NOMO-1 treated with DMSO at 0.1 percent for 48 hours (cell line): ENCODE data around the gene NPTX1.

ENCODE experiments used
- DNase-seq: peaks from one replicate; lab custom pipeline; 2025; ENCODE audit not compliant: unreplicated experiment; lab: John Stamatoyannopoulos, UW

Gene NPTX1

GRCh38 chr17:80463784-80464400 lies 12.5 kb downstream of the NPTX1 start:
- DNase-seq: no peak

GRCh38 chr17:80461528-80462160 lies 14.8 kb downstream of the NPTX1 start:
- DNase-seq: no peak

- DNase-seq: no peak
Observed at GRCh38 chr17:80460429-80460834, 16.0 kb downstream of the NPTX1 start.

- DNase-seq: no peak
Observed at GRCh38 chr17:80459234-80459633, 17.2 kb downstream of the NPTX1 start.

GRCh38 chr17:80458016-80458415 lies 18.4 kb downstream of the NPTX1 start:
- DNase-seq: no peak

- peak; percentile 83 for DNase-seq
Observed at GRCh38 chr17:80457236-80457856, 19.1 kb downstream of the NPTX1 start.

- no peak for DNase-seq
Observed at GRCh38 chr17:80456465-80457235, 19.8 kb downstream of the NPTX1 start.

- DNase-seq: no peak
Observed at GRCh38 chr17:80455784-80456183, 20.6 kb downstream of the NPTX1 start.

GRCh38 chr17:80455336-80455710 lies 21.1 kb downstream of the NPTX1 start:
- peak; percentile 37 for DNase-seq

- DNase-seq: peak; percentile 94
Observed at GRCh38 chr17:80454557-80455335, 21.7 kb downstream of the NPTX1 start.

- DNase-seq: no peak
Observed at GRCh38 chr17:80453998-80454556, 22.3 kb downstream of the NPTX1 start.

GRCh38 chr17:80453126-80453997 lies 23.0 kb downstream of the NPTX1 start:
- no peak for DNase-seq

- DNase-seq: no peak
Observed at GRCh38 chr17:80452173-80452915, 24.1 kb downstream of the NPTX1 start.

- no peak for DNase-seq
Observed at GRCh38 chr17:80451104-80451775, 25.2 kb downstream of the NPTX1 start.

GRCh38 chr17:80449930-80450576 lies 26.4 kb downstream of the NPTX1 start:
- DNase-seq: no peak

GRCh38 chr17:80449194-80449929 lies 27.0 kb downstream of the NPTX1 start:
- DNase-seq: no peak

GRCh38 chr17:80447790-80448189 lies 28.6 kb downstream of the NPTX1 start:
- no peak for DNase-seq
